HCT116 (cell line): ENCODE results near the gene MAML3. TPM values are rescaled to one million over a fixed set of nuclear protein-coding genes. Genes with fewer than 3 reads are reported as not detected.

Experiments
- EGR1 ChIP-seq: IDR thresholded peaks from 2 replicates; pipeline ENCODE4 v1.6.1; 2012; ENCODE audit warnings: low read depth
- ELF1 ChIP-seq: IDR thresholded peaks from 2 replicates; pipeline ENCODE4 v1.6.1; 2012; ENCODE audit warnings: low read depth, borderline replicate concordance
- EZH2phosphoT487 ChIP-seq: fragments of 200-600 bp; IDR thresholded peaks from 2 replicates; pipeline ENCODE4 v1.6.1; 2018; ENCODE audit warnings: antibody characterized with exemption, borderline replicate concordance
- SIN3A ChIP-seq: IDR thresholded peaks from 2 replicates; pipeline ENCODE4 v1.6.1; 2012; ENCODE audit warnings: low read depth
- SRF ChIP-seq: IDR thresholded peaks from 2 replicates; pipeline ENCODE4 v1.6.1; 2012; ENCODE audit warnings: low read depth
- YY1 ChIP-seq: IDR thresholded peaks from 2 replicates; pipeline ENCODE4 v1.6.1; 2011; ENCODE audit warnings: low read length, low read depth, moderate library complexity, mild to moderate bottlenecking; ENCODE audit not compliant: insufficient replicate concordance; ENCODE audit errors: extremely low read depth
- ZFX ChIP-seq: fragments of 450-650 bp; IDR thresholded peaks from 2 replicates; pipeline ENCODE4 v1.6.1; 2017
- ZNF274 ChIP-seq: fragments of 200-500 bp; sonication (Bioruptor generic); IDR thresholded peaks from 2 replicates; pipeline ENCODE4 v1.6.1; 2014; ENCODE audit warnings: mild to moderate bottlenecking, low read depth, low read length, inconsistent platforms
- total RNA-seq: library from RNA; stranded (reverse); gene quantifications from one replicate; pipeline ENCODE4 v1.2.1, GENCODE V29; 2021; ENCODE audit not compliant: unreplicated experiment
- TF ChIP-seq, protein P1 (sequence below), 3 experiments: fragments of 200-600 bp in 1 of 3; sonication (generic) in 1 of 3; IDR thresholded peaks in 2 of 3; conservative IDR thresholded peaks in 1 of 3; 2 replicates each; pipeline ENCODE4 v1.5.1; 2012 to 2017; ENCODE audit warnings: low read depth in 2 of 3, low read length in 2 of 3, antibody characterized with exemption in 1 of 3, borderline replicate concordance in 1 of 3, control low read depth in 1 of 3, mild to moderate bottlenecking in 1 of 3, mixed read lengths in 1 of 3, mixed run types in 1 of 3, moderate library complexity in 1 of 3; ENCODE audit not compliant: insufficient read depth in 1 of 3
- TF ChIP-seq, protein P2 (sequence below): IDR thresholded peaks from 2 replicates; pipeline ENCODE4 v1.6.1; 2011; ENCODE audit warnings: mild to moderate bottlenecking, low read length, moderate library complexity; ENCODE audit not compliant: insufficient replicate concordance; ENCODE audit errors: extremely low read depth
- TF ChIP-seq, protein P3 (sequence below): IDR thresholded peaks from 2 replicates; pipeline ENCODE4 v1.6.1; 2012

Gene MAML3
- total RNA-seq, 1 experiment from 2014 or later: 3.1 TPM

DNA sequence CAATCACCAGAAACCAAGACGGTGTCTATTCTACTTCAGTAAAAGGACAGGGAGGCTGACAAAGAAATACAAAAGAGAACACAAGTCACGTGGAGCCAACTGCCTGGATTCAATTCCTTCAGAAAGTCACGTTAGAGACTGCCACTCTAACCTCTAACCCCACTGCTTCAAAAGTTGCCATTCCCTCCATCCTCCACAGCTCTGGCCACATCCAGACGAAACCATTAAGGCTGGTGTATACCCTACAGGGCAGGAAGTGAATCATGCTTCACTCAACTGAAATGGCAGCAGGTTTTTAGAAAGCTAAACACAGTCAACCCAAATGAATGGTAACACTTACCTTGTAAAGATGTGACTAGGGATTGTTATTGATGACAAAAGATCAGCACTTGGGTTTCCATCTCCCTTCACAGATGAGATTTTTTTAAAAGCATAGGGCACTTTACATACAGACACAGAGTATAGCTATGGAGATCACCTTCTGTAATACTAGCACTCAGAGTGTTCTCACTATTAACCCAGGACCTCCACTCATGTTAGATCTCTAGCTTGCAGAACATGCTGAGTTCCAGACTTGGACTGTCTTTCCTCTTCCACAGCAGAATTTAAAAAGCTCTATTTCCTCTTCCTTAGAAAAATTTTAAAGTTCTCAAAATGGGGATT is 37.4 kb downstream of the MAML3 start (continued):
- TF ChIP-seq, protein P1, sequence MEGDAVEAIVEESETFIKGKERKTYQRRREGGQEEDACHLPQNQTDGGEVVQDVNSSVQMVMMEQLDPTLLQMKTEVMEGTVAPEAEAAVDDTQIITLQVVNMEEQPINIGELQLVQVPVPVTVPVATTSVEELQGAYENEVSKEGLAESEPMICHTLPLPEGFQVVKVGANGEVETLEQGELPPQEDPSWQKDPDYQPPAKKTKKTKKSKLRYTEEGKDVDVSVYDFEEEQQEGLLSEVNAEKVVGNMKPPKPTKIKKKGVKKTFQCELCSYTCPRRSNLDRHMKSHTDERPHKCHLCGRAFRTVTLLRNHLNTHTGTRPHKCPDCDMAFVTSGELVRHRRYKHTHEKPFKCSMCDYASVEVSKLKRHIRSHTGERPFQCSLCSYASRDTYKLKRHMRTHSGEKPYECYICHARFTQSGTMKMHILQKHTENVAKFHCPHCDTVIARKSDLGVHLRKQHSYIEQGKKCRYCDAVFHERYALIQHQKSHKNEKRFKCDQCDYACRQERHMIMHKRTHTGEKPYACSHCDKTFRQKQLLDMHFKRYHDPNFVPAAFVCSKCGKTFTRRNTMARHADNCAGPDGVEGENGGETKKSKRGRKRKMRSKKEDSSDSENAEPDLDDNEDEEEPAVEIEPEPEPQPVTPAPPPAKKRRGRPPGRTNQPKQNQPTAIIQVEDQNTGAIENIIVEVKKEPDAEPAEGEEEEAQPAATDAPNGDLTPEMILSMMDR (IDR thresholded peaks at IDR 0.05 in 2 of 3, conservative IDR thresholded peaks at IDR 0.05 in 1 of 3; ENCODE audit: borderline replicate concordance in 1 of 3, insufficient read depth in 1 of 3, low read depth in 2 of 3, low read length in 2 of 3): no peak
- TF ChIP-seq SIN3A (no peak), YY1 (peak; percentile 76), EGR1 (no peak), ZNF274 (no peak), ZFX (no peak), EZH2phosphoT487 (no peak), SRF (no peak), ELF1 (no peak)
- TF ChIP-seq, protein P2, sequence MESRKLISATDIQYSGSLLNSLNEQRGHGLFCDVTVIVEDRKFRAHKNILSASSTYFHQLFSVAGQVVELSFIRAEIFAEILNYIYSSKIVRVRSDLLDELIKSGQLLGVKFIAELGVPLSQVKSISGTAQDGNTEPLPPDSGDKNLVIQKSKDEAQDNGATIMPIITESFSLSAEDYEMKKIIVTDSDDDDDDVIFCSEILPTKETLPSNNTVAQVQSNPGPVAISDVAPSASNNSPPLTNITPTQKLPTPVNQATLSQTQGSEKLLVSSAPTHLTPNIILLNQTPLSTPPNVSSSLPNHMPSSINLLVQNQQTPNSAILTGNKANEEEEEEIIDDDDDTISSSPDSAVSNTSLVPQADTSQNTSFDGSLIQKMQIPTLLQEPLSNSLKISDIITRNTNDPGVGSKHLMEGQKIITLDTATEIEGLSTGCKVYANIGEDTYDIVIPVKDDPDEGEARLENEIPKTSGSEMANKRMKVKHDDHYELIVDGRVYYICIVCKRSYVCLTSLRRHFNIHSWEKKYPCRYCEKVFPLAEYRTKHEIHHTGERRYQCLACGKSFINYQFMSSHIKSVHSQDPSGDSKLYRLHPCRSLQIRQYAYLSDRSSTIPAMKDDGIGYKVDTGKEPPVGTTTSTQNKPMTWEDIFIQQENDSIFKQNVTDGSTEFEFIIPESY: no peak
- TF ChIP-seq, protein P3, sequence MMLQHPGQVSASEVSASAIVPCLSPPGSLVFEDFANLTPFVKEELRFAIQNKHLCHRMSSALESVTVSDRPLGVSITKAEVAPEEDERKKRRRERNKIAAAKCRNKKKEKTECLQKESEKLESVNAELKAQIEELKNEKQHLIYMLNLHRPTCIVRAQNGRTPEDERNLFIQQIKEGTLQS: no peak
- TF ChIP-seq, all 23 proteins: peak for 7
